Spleen (tissue), 7 donors: ENCODE results near the gene KCNAB3.

ENCODE experiments used
- CTCF ChIP-seq, 11 experiments: fragments of 200-600 bp in 7 of 11; fragments of 450-650 bp in 4 of 11; sonication (generic) in 4 of 11; IDR thresholded peaks in 8 of 11; conservative IDR thresholded peaks in 3 of 11; 1 replicate in 7 of 11; 2 replicates in 4 of 11; pipeline versions ENCODE4 v1.4.0 to v1.8.0; 2016 to 2021; ENCODE audit warnings: antibody characterized with exemption in 11 of 11, inconsistent platforms in 4 of 11, mild to moderate bottlenecking in 1 of 11
- POLR2A ChIP-seq, 3 donors: fragments of 450-650 bp; IDR thresholded peaks; one replicate each; pipeline ENCODE4 v1.5.1; 2017; ENCODE audit warnings: antibody characterized with exemption in 3 of 3, mild to moderate bottlenecking in 1 of 3
- POLR2AphosphoS5 ChIP-seq, 3 donors: sonication (generic); formaldehyde crosslinking; IDR thresholded peaks; one replicate each; pipeline ENCODE4 v1.5.1; 2017; ENCODE audit warnings: antibody characterized with exemption in 3 of 3
- donor health status: DM: no; HTN: no; CAD: no; lungs with moderate emphysema.
- donor health status: DM: no; HTN: no; CAD: no.
- donor health status: DM: no; HTN: no; CAD: no.

- TF ChIP-seq CTCF (IDR thresholded peaks at IDR 0.05 in 8 of 11, conservative IDR thresholded peaks at IDR 0.05 in 3 of 11) (no peak), POLR2A (IDR thresholded peaks at IDR 0.05) (no peak), POLR2AphosphoS5 (IDR thresholded peaks at IDR 0.05) (no peak)
Measured at GRCh38 chr17:7881276-7882054, 48.2 kb downstream of the KCNAB3 start.
